T-helper 1 cell treated with Interleukin-12 subunit alpha and Interleukin-12 subunit beta and Interleukin-4 antibody, amounts not matched to agents 30 ng/mL and 1 ng/mL, for 36 hours (primary cell): ENCODE measurements around the gene GPC5. TPM values are rescaled to one million over a fixed set of nuclear protein-coding genes. Genes with fewer than 3 reads are reported as not detected.
"Not testable (repeated sequence)": the region's sequence is repeated elsewhere in the genome, so short reads cannot be mapped to it uniquely, and the experiment has no call there.

ENCODE experiments used
- intact Hi-C: fragments of 100-400 bp; cut with micrococcal nuclease; formaldehyde crosslinking; loops from one replicate; pipeline ENCODE4 v1.15.1; 2024
- total RNA-seq: library from RNA; stranded (reverse); gene quantifications from 2 replicates; pipeline ENCODE4 v1.2.3, GENCODE V29; 2022

Gene GPC5
- total RNA-seq, 1 donor from 2014 or later: 0.22 TPM

DNA sequence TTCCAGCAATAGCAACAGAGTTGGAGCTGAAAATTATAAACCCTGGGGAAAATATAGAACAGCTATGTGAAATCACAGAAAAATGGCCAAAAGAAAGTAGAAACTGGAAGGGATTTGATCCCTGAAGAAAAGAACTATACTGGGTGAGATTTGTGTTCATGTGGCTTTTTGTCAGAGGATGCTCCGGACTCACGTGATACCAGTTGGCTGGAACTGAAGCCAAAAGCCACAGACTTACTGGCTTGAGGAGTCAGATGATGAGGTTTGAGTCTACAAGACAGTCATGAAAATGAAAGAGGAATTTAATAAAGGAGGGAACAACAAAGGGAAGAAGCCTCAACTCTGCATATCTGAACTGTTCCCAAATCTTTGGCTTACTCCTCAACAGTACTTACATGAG, 427.1 kb downstream of the GPC5 start:
- intact Hi-C loops: no loop called here

DNA sequence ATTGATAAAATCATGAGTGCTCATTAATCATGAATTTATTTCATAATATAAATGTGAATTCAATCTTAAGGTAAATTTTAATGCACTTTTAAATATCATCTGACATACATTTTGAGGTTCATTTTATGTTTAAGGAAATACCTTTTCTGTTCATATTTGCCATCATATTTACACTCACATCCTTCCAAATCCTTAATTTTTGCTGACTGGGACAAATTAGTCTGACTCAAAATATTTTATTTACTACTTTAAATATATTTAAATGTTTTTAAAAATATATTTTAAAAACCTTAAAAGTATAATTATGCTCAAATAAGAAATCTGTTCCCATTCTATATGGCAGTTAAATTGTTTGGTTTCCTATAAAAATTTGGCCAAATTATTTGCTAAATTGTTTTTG, 438.1 kb downstream of the GPC5 start:
- intact Hi-C loops: no loop called here

DNA sequence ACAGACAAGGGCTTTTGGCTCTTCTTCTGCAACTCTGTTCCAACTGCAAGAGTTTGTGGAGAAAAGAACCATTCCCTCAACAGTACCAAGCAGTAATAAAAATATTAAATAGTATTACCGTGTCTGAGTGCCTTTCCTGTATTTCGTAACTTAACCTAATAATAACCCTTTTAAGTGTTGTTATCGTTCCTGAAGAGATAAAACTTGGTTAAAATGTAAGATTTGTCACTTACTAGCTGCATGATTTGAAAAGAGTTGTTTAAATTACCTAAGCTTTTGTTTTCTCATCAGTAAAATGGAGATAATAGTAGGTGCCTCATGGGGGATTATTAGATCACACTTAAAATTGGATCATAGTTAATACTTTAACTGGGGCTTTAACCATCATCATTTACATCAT, 447.2 kb downstream of the GPC5 start:
- intact Hi-C loops: no loop called here

DNA sequence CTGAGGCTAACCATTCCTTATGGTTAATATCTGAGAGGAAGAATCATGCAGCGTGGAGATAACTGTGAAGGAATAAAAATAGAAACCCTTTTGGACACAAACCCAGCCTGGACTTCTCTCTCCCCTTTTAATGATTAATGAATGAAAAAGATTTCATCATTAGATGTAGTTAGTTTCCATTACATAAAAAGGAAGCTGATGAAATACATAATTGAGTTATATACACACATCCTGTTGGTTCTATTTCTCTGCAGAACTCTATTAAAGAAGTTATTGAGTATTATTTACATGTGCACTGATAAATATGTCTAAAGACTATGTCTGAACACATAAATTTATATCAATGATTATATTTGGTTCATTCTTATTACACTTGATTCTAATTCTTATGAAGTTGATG, 465.3 kb downstream of the GPC5 start:
- intact Hi-C loops: no loop called here

DNA sequence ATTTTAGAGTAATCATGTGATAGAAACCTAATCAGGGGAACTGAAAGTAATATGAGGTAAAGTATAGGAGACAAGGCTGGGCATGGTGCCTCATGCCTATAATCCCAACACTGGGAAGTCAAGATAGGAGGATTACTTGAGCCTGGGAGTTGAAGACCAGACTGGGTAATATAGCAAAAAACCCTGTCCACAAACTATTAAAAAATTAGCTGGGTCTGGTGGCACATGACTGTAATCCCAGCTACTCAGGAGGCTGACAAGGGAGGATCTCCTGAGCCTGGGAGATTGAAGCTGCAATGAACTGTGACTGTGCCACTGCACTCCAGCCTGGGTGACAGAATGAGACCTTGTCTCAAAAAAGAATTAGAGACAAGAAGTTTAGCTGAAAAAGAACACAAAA, 469.9 kb downstream of the GPC5 start:
- intact Hi-C loops: no loop called here

DNA sequence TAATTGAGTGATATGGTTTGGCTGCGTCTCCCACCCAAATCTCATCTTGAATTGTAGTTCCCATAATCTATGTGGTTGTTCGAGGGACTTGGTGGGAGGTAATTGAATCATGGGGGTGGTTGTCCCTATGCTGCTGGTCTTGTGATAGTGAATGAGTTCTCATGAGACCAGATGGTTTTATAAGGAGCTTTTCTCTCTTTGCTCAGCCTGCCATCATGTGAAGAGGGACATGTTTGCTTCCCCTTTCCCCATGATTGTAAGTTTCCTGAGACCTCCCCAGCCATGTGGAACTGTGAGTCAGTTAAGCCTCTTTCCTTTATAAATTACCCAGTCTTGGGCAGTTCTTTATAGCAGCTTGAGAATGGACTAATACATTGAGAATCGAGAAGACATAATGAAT, 480.1 kb downstream of the GPC5 start:
- intact Hi-C loops: no loop called here

DNA sequence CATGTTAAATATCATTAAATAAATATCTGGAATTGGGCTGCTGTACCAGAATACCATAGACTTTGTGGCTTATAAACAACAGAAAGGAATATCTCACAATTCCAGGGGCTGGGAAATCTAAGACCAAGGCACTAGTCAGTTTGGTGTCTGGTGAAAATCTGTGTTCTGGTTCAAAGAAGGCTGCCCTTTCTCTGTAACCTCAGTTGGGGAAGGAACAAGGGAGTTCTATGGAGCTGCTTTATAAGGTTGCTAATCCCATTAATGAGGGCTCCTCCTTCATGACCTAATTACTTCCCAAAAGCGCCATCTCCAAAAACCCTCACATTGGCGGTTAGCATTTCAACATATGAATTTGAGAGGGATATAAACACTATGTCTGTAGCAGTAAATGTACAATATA, 480.9 kb downstream of the GPC5 start:
- intact Hi-C loops: no loop called here

DNA sequence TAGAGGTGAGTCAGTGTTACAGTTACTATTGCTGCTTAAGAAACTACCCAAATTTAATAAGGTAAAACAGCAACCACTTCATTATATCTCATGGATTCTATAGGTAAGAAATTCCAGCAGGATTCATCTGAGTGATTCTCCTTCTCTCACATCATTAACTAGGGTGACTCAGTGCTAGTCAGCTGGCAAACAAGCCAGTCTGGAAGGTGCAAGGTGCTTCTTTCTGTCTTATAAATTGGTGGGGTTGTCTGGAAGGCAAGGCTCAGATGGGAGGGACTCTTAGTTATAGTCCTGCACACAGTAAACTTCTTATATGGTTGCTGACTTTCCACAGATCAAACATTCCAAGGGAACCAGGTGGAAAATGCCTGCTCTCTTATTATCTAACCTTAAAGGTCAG, 484.5 kb downstream of the GPC5 start:
- intact Hi-C loops: no loop called here

DNA sequence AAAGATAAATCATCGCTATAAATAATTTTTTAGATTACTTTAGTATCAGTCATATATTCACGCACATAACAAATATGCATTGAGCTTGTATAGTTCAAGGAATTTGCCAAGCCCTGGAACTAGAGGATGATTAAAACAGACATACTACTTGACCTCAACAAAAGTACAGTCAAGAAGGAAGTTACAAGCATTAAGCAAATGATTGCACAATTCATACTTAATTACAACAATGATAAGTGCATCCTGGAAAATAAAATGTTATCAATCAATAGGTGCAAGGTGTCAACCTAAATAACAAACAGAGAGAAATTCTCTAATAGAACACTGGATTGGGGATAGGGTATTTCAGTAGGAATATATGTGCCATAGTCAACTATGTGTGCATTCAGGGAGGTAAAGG, 491.2 kb downstream of the GPC5 start:
- intact Hi-C loops: no loop called here

DNA sequence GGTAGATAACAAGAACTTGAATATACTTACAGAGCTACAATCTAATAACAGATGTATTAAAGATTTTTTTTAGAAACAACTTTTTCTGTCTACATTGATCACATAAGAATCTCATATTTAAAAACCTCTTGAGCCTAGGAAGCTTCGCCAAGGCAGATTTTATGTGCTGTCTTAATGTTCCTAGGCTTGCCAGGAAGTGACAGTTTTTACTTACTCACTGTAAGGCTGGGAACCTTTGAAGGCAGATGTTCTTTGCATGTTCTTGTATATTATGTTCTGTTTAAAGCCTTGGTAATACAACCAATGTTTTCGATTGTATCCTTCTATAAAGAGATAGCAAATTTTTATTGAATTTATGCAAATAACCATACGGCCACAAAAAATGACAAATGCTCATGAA, 492.7 kb downstream of the GPC5 start:
- intact Hi-C loops: no loop called here

DNA sequence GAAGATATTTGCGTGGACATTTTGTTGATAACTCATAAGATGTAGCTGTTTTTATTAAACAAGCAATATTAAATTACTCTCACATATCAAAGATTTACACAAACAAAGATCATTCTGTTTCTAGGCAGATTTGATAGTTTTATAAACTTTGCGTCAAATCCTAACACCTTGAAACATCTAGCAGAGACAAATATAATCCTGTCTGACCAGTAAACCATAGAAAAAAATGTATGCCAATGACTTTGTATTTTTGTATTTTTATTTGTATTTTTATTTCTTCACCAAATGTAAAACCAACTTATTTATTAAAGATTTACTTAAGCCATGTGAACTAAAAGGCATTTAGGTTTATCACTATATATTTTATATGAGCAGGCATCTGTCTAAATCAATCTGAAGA, 494.6 kb downstream of the GPC5 start:
- intact Hi-C loops: no loop called here

DNA sequence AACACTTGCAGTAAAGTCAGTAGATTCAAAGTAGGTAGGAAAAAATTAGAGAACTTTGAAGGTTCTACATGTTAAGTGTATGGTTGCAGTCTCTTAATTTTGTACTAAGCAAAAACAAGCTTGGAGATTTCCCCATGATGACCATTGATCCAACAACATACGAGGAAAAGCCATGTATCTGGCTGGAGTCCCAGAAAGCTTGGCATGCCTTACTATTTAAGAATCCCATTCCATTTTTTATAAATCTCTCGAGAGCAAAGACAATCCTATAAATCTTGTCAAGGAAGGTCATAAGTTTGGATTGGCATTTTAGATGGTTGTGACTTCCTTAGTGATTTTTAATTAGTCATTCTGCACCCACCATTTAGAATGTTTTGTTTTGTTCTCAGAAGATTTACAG, 495.9 kb downstream of the GPC5 start:
- intact Hi-C loops: no loop called here

DNA sequence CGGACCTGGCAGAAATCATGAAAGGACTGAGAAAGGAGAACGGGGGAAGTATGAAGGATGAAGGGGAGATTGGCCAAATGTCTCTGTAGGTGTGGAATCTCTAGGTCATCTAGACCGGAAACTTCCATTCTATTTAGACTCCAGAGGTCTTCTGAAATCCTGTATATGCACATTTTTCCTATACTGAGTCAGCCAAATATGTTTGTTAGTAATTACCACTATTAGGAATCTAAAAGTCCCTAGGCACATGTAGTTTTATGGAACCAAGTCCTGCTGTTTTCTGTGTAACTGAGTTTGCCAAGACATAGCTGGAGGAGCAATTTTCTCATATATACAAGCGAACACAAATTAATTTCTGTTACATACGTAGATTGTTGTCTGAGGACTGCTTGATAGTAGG, 498.1 kb downstream of the GPC5 start:
- intact Hi-C loops: no loop called here

DNA sequence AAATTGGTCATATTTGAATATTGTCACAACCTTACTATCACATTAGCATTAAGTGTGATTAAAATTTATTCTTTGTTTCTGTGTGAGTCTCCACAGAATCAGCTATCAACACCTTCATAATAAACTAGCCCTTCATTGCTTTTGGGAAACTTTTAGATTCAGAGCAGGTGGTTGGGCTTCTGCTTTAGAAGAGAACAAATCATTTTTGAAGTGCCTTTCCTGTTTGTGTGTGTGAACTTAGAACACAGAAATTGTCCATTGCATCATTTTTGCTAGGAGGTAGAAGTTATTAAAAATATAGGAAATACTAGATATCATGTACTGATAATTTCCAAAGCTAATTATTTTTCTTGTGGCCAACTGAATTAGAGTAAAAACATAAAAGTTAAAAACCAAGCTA, 500.6 kb downstream of the GPC5 start:
- intact Hi-C loops: not testable (repeated sequence)

DNA sequence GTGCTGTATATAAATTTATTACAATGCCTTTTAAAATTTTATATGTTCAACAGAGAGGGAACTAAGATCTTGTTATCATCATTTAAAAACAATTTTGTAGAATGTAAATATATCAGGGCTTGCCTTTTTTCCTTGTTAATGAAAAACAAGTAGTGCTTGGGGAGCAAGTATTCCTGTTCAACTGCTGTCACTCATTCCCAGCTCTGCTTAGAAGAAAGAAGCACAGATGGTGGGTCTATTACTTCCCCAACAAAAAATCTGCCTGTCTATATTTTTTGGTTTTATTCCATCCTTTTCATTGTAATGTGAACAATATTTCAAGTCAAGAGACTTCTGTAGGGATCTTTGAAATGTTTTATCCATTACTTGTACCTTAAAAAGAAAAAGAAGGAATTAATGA, 503.9 kb downstream of the GPC5 start:
- intact Hi-C loops: no loop called here

DNA sequence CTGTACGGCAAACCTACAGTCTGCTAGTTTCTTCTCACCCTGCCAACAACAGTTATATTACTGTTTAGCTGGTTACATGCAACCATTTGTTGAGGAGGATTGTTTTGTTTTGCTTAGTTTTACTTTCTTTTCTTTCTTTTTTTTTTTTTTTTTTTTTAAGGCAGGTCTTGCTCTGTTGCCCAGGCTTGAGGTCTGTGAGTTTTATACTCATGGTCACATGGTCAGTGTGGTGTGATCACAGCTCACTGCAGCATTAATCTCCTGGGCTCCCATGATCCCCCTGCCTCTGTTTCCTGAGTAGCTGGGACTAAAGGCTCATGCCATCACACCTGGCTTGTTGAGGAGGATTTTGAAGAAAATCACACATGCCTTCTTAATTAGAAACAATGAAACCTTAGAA, 505.6 kb downstream of the GPC5 start:
- intact Hi-C loops: no loop called here

DNA sequence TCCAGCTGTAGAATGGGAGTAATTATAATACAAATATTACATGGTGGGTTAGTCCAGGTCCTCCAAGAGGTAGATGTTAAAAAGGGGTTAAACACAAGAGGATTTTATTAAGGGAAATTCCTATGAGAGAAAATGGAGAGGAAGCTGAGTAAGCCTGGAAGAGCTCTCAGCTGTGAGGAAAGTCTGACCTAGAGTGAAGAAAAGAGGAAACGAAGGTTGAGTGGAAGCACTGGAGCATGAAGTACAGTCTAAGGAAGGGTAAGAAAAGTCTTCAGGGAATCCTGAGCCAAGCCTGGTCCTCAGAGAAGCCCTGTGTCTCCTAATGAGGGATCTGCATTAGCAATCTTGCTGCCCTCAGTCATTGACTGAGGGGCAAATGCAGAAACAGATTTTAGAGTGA, 506.2 kb downstream of the GPC5 start:
- intact Hi-C loops: no loop called here

DNA sequence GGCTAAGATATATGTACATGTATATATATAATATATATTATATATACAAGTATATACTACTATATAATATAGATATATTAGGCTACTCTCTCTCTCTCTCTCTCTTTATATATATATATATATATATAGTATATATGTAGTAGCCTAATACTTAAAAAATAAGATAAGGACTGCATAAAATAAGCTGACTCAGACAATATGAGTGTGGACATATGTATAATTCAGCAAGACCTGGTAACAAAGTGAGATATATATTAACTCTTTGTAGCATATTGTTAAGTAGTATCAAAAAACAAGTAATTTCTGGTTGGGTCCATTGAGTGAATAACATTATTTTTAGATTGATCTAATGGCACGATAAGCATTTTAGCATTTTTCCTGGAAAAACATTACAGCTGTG, 509.0 kb downstream of the GPC5 start:
- intact Hi-C loops: no loop called here

DNA sequence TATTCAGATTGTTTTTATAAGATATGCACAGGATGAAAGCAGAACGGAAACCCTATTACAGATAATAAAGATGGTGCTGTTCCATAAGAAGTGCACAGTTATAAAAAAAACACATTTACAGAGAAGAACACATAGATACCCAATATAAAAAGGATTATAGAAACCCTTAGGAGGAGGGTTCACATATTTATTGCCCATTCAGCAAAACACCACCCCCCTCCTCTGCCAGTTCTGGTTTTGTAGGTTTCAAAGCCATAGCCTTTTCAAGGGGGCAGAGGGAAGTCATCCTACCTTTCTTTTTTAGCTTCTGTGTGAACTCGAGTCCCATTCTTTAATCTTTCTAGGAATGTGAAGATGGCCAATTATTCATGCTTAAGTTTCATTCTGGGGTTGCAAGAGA, 511.2 kb downstream of the GPC5 start:
- intact Hi-C loops: no loop called here

DNA sequence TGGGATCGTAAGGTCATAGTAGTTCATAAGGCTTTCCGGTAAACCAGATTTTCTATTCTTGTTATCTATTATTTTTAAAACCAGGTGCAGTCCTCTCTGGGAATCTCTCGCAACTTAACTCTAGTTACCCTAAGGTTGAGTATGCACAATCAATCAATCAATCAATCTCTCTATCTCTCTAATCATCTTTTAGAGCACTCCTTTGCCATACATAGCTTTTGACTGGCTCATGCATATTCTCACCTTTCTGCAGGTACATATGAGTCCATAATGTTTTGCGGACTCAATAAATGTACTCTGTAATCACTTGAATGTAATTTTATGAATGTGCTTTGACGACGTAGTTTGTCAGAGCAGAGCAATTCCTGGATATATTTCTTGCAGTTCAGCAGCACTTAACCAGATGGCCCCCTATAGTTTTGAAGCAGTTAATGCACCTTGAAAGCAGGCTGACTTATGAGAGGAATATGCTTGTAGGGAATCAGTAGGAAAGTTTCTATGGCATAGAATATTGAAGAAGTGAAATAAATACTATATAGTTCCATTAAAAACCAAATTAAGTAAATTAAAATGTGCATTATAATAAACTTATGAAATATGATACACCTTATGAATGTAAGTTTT, 524.7 kb downstream of the GPC5 start:
- intact Hi-C loops: no loop called here

DNA sequence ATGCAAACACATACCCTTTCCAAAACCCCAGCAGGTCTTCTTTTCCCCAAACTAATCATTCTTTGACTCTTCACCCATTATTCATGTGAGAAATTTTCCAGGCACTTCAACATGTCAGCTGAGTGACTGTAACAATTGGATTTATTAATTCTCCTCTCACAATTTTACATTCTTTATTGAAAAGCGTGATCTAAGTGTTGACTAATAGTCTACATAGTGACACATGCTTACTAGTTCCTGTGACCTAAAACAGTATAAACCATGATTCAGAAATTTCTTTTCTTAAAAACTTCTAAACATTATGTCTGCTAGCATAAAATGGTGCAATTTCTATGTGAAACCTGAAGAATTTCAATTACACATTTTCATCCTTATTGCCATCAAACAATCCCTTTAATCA, 532.3 kb downstream of the GPC5 start:
- intact Hi-C loops: no loop called here

DNA sequence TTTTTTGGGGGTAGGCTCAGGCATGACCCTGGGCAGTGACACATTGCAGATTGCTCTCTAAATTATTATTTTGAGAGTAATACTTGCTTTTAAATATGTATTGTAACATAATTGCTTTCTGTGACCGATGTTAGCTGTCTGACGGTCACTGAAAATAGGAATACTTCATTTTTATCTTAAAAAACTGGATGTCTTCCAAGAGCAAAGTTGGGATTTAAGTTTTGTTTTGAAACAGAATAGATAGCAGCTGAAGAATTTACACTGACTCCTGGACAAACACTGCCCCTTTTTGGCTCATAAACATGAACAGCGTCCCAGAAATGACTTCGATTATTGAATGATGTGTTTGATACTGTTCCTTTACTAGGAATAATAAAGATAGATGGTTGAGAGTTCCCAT, 535.9 kb downstream of the GPC5 start:
- intact Hi-C loops: no loop called here

DNA sequence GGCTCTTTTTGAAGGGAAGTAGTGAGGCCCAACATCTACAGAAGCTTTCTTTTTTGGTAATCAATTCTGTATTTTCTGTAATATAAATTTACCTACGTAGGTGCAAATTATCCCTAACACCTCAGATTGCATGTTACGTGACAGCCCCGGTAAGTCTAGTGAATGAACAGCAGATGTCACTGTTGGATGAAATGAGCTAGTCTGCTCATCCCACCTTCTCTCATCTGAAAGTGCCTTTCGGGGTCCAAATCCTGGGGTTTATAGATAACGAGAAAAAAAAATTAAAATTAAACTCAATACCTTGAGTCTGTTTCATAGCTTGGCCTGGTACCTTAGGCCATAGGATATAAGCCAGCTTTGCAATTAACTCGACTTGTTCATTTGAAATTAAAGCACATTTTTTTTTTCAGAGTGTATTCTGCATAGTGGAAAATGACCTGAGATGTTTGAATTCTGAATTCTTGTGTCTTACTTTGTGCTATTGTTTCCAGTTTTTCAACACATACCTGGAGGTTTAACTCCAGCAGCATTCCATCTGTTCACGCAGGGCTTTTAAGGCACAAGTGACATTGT, 548.2 kb downstream of the GPC5 start:
- intact Hi-C loops: no loop called here

DNA sequence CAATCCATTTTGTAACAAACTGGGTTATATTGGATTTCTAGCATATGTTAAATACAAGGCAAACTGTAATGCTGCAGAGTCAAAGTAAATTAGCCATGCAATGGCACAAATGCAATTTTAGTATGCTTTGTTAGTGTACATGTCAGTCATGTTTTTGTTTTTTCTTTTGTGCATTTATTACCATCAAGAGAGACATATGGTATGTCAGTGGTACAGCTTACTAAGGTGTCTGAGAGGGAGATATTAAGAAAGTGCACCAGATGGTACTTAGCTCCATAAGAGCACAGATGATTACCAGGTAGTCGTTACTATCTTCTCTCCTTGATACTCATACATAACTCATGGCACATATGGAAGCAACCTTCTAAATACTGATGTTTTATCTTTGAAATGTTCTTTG, 550.3 kb downstream of the GPC5 start:
- intact Hi-C loops: no loop called here
